SJCRH30 (cell line): Measurements from ENCODE around the gene BEX2. TPM values are rescaled to one million over a fixed set of nuclear protein-coding genes. Genes with fewer than 3 reads are reported as not detected.
"Not testable (repeated sequence)": the region's sequence is repeated elsewhere in the genome, so short reads cannot be mapped to it uniquely, and the experiment has no call there.

ENCODE experiments used
- DNase-seq, 2 experiments: peaks; one replicate each; pipeline ENCODE4 v3.0.0-alpha.2; 2015 to 2020
- H3K27ac ChIP-seq: fragments of 250-450 bp; sonication (Bioruptor Pico); 2 replicates; pipeline ENCODE4 v1.5.1; 2020; ENCODE audit warnings: mild to moderate bottlenecking, moderate library complexity
- H3K27me3 ChIP-seq: fragments of 250-450 bp; sonication (Bioruptor Pico); 2 replicates; pipeline ENCODE4 v1.5.1; 2020; ENCODE audit warnings: mild to moderate bottlenecking, moderate library complexity
- H3K36me3 ChIP-seq: fragments of 250-450 bp; sonication (Bioruptor Pico); 2 replicates; pipeline ENCODE4 v1.5.1; 2020; ENCODE audit warnings: mild to moderate bottlenecking, moderate library complexity
- H3K4me1 ChIP-seq: fragments of 250-450 bp; sonication (Bioruptor Pico); 2 replicates; pipeline ENCODE4 v1.5.1; 2020; ENCODE audit warnings: mild to moderate bottlenecking, moderate library complexity
- H3K4me3 ChIP-seq: fragments of 250-450 bp; sonication (Bioruptor Pico); 2 replicates; pipeline ENCODE4 v1.5.1; 2020; ENCODE audit warnings: mild to moderate bottlenecking, moderate library complexity
- H3K9me3 ChIP-seq: fragments of 250-450 bp; sonication (Bioruptor Pico); replicated peaks from 2 replicates; pipeline ENCODE4 v1.5.1; 2020; ENCODE audit warnings: mild to moderate bottlenecking, moderate library complexity
- total RNA-seq: library from RNA; depleted of rRNA; stranded (reverse); fragments of >200 nt; shearing (Covaris generic); gene quantifications from 2 replicates; pipeline ENCODE4 v1.2.3, GENCODE V29; 2014; rRNA removed

The BEX2 gene
- total RNA-seq = not detected in 2 replicates

DNA sequence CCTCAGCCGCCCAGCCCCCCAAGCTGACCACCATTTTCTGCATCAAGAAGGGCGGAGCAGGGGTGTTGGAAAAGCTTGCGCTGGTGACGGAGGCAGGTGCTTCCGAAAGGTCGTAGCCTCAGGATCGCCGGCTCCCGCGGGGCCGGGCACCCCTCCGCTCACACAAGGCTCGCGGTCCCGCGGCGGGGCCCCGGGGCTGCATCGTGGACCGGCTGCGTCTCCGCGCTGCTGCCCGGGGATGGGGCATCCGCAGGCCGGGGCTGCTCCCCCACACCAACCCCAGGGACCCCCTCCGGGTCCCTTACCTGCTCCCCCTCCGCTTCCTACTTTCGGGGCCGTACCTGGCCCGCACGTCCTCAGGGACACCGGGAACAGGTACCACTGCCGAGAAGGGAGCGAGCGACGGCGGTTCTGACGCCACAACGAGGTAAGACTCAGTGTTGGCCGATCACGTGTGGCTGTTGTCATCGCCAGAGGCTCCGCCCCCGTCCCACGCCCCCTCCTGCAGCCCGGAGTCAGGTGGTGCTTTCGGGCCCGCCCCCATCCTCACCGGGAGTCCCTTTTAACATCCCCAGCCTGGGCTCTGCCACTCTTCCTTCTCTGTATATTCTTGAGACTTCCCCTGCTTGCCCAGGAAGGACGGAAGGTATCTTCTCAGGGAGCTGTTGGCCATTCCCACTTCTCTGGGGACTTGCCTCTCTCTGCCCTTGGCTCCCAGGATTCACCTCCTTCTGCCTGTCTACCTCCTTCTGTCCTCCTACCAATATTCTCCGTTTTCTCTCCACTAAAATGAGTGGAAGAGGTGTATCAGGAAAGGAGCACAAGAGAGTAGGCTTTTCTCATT is at the start of gene BEX2:
BEX2 (minus strand) TSS at position 436 of the 844 bp plus-strand sequence. CDS start 1,014 bp downstream, outside the sequence.
- H3K4me3 ChIP-seq = peak within 1 kb of the TSS; percentile 33
- H3K36me3 ChIP-seq = no peaks in the 10 kb centered on the region
- H3K9me3 ChIP-seq = no peaks in the 10 kb centered on the region
- peak in 1 of 2 experiments; percentile 17 for DNase-seq
- H3K27ac ChIP-seq = peak within 1 kb of the TSS; percentile 52
- no peaks in the 10 kb centered on the region for H3K27me3 ChIP-seq
- peaks cover 9% of the 10 kb centered on the region; the same call in 1 of the 2 replicates for H3K4me1 ChIP-seq

DNA sequence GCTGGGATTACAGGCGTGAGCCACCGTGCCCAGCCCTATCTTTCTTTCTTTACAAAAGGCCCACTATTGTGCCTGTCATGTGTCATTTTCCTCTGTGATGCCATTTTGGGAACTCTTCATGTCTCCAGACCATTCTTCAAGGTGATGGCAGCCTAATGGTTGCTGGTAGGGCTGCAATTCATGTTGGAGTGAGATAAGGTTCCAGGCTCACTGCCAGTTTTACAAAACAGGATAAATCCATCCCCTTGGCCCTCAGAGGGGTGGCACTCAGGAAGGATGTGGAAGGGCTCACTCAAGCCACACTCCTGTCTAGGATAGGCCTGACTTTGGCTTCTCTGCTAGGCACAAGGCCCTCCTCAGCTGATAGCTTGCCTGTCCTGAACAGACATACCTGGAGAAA is 49.3 kb upstream of the BEX2 start:
- Histone ChIP-seq H3K27me3 (no peaks in the 10 kb centered on the region), H3K36me3 (peaks cover 10% of the 10 kb centered on the region), H3K9me3 (no peaks in the 10 kb centered on the region), H3K4me1 (peaks cover 18% of the 10 kb centered on the region), H3K4me3 (no peak overlapping the region), H3K27ac (no peak overlapping the region)
- DNase-seq = no peak

DNA sequence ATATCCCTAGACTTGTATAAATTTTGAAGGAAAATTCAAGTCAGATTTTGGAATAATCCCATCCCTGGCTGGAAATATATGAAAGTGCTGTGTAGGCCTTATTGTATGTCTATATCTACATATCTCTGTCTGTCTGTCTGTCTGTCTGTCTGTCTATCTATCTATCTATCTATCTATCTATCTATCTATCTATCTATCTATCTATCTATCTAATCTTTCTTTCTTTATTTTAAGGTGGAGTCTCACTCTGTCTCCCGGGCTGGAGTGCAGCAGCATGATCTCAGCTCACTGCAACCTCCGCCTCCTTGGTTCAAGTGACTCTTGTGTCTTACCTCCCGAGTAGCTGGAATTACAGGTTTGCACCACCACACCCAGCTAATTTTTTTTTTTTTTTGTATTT is 48.8 kb upstream of the BEX2 start:
- not testable (repeated sequence) for H3K9me3 ChIP-seq, H3K27me3 ChIP-seq, H3K27ac ChIP-seq, DNase-seq, H3K4me3 ChIP-seq, H3K36me3 ChIP-seq
- peaks cover 18% of the 10 kb centered on the region for H3K4me1 ChIP-seq

DNA sequence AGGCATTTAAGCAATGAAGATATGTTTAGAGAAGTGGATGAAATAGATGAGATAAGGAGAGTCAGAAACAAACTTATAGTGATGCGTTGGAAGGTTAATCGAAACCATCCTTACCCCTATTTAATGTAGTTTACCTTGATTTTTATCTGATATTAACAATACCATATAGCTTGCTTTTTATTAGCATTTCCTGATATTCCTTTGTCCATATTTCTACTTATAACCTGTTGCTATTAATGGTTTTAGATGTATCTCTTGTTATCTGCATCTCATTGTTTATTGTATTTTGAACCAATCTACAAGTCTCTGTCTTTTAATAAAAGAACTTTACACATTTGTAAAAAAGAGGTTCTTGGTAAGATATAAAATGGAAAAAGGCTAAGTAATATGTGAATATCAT is 47.1 kb upstream of the BEX2 start:
- Histone ChIP-seq H3K4me1 (peaks cover 18% of the 10 kb centered on the region), H3K36me3 (peaks cover 10% of the 10 kb centered on the region), H3K27me3 (no peaks in the 10 kb centered on the region), H3K27ac (no peak overlapping the region), H3K4me3 (peak overlapping the region; percentile 76), H3K9me3 (no peaks in the 10 kb centered on the region)
- DNase-seq = no peak

DNA sequence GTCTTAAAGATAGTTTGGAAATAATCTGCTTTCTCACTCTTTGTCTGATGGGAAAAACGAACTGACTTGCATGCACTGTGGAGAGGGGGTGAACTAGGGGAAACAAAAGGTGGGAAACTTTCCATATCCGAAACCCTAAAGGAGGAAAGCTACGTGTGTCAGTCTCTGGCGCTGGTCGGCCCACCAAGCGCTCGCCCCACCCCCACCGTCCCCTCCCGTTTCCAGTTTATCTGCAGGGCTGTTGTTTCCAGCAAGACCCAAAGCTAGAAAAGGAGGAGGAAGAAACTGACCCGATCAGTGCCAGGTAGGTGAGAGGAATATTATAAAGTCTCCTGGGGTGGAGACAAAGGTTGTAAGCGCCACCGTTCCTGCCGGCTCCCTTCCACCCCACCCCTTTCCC is 46.1 kb upstream of the BEX2 start:
- H3K4me3 ChIP-seq = peak overlapping the region; percentile 76
- H3K27me3 ChIP-seq = no peaks in the 10 kb centered on the region
- peaks cover 8% of the 10 kb centered on the region for H3K4me1 ChIP-seq
- peak in 1 of 2 experiments; percentile 25 for DNase-seq
- peaks cover 10% of the 10 kb centered on the region for H3K36me3 ChIP-seq
- no peaks in the 10 kb centered on the region for H3K9me3 ChIP-seq
- peak overlapping the region; percentile 93 for H3K27ac ChIP-seq

DNA sequence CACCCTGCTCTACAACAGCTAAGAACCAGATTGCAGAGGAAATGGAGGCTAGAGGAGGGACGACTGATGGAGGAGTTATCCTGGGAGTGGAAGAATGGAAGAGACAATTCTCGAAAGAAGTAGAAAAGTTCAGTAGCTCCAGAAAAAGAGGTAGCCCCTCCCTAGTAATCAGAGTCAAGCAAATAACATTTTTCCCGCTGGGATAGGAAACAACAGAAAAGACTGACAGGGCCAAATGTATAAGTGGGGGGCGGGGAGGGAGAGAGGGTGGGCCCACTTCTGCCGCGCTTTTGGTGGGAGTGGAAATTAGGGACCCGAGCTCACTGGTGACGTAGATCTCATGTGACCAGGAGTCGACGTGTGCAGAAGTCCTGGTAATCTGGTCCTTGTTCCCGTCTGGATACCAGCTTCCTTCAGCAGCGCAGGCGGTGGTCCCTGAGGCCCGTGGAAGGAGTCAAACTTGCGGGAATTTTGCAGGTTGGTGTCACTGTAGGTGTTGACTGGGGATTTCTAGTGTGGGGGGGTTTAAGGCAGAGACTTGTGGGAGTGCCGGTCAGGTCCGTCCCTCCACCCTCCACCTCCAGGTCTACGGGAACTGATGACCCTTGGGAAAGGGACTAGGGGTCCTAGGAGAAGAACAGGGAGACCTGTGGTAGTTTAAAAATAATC is 45.5 kb upstream of the BEX2 start, which contains the start of gene TCEAL9:
TCEAL9 (plus strand) TSS at position 377 of the 669 bp plus-strand sequence. CDS start 1,179 bp downstream, outside the sequence.
- Histone ChIP-seq H3K4me3 (peak within 1 kb of the TSS; percentile 76), H3K4me1 (peaks cover 2% of the 10 kb centered on the region), H3K9me3 (no peaks in the 10 kb centered on the region), H3K36me3 (peaks cover 10% of the 10 kb centered on the region), H3K27me3 (no peaks in the 10 kb centered on the region), H3K27ac (peak within 1 kb of the TSS; percentile 93)
- peak; percentile 87 to 91 for DNase-seq

DNA sequence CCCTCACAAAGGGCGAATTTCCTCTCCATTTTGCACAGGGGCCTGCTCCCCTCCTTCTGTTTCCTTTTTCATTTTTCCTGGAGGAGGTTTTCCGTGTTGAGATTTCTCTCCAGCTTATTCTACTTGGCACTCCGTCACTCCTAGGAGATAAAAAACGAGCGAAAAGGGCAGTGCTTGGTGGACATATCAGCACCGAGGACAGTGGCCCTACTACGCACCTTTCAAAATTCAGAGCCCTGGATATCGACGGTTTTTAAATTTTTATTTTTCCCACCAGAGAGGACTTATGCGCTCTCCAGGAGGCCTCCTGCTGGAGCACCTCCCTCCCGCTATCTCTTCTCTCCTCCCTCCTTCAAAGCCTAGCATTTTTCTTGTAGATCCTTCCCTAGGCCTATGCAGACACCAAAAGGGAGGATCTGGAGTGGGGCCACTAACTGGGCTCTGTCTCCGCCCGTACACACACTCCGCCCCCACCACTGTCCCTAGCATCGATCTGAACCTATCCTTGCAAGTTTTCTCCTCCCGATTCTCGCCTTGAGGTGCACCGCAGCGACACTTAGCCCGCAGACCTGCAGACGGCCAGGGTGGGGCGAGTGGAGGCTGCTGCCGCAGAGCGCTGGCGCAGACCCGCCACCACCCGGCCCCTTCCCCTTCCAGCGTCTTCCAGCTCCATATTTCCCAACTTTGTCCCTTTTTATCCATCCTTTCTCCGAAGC is 37.0 kb upstream of the BEX2 start:
- H3K27ac ChIP-seq = no peak overlapping the region
- H3K9me3 ChIP-seq = no peaks in the 10 kb centered on the region
- DNase-seq = no peak
- no peaks in the 10 kb centered on the region for H3K36me3 ChIP-seq
- H3K4me3 ChIP-seq = no peak overlapping the region
- no peaks in the 10 kb centered on the region for H3K27me3 ChIP-seq
- no peaks in the 10 kb centered on the region for H3K4me1 ChIP-seq

DNA sequence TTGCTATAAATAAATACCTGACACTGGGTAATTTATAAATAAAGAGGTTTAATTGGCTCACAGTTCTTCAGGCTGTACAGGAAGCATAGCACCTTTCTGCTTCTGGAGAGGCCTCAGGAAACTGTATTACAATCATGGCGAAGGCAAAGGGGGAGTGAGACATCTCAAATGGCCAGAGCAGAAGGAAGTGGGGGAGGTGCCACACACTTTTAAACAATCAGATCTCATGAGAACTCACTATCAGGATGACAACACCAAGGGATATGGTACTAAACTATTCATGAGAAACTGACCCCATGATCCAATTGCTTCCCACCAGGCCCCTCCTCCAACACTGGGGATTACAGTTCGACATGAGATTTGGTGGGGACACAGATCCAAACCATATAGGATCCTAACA is 33.8 kb upstream of the BEX2 start:
- Histone ChIP-seq H3K4me1 (no peaks in the 10 kb centered on the region), H3K9me3 (no peaks in the 10 kb centered on the region), H3K4me3 (no peak overlapping the region), H3K27ac (no peak overlapping the region), H3K27me3 (no peaks in the 10 kb centered on the region), H3K36me3 (no peaks in the 10 kb centered on the region)
- no peak for DNase-seq

DNA sequence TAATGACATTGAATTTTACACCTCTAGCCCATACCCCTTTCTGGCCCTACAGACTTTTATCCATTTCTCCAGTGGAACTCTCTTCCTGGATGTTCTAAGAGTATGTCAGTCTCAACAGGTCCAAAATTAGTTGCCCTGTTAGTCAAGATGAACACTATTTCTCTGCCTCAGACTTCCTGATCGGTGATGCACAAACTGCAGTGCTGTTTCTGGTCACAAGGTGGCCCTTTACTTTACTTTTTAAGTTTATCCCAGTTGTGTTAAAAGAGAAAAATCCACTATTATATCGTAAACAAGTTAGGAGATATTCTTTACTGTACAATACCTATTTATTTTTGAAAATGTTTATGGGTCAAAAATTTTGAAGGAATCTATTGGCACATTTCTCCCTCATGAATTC is 32.3 kb upstream of the BEX2 start:
- H3K27ac ChIP-seq = no peak overlapping the region
- H3K36me3 ChIP-seq = no peaks in the 10 kb centered on the region
- peak in 1 of 2 experiments; percentile 47 for DNase-seq
- H3K27me3 ChIP-seq = no peaks in the 10 kb centered on the region
- H3K4me1 ChIP-seq = no peaks in the 10 kb centered on the region
- no peaks in the 10 kb centered on the region for H3K9me3 ChIP-seq
- no peak overlapping the region for H3K4me3 ChIP-seq

DNA sequence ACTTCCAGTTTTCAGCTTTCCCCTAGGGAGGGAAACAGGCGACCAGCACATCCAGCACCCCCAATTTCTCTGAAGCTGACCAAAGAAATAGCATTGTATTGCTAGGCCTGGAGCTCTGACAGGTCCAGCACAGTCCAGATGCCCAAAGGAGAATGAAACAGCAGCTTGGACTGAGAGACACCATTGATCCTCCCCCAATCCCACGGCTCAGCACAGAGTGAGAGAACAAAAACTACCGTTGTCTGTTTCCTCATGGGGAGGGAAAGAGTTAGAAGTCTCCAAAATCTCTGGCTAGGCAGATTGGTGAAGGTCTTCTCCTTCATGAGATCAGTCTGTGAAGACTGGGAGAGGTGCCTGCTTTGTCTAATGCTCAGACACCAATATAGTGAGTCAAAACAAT is 27.9 kb upstream of the BEX2 start:
- Histone ChIP-seq H3K27ac (no peak overlapping the region), H3K9me3 (no peaks in the 10 kb centered on the region), H3K36me3 (no peaks in the 10 kb centered on the region), H3K4me1 (no peaks in the 10 kb centered on the region), H3K4me3 (no peak overlapping the region), H3K27me3 (no peaks in the 10 kb centered on the region)
- no peak for DNase-seq

DNA sequence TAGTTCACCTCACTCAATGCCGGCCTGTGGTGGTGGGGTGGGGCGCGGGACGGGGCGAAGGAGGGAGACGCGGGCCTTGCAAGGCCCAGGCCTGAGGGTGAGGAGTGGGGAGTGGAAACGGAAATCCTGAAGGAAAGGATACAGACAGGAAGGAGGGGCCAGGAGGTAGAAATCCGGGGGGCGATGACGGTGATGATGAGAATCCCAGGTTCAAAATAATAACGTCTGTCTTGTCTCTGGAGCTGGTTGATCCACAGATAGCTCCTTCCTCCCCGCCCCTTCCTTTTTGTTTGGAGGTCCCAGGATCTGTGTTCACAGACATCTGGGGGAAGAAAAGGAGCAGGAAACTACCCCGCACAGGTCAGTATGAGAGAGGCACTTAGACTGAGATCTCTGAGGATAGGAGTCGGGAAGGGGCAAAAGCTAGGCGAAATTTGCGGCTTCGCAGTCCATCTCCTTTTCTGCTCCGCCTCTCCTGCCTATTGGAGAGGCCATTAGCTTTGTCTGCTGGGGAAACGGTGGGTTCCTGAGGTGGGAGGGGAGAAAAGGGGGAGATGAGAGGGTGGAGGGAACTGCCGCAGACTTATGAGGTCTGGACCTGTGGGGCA is 20.0 kb upstream of the BEX2 start:
- peak overlapping the region; percentile 41; the same call in 1 of the 2 replicates for H3K27ac ChIP-seq
- H3K9me3 ChIP-seq = no peaks in the 10 kb centered on the region
- DNase-seq = no peak
- no peaks in the 10 kb centered on the region for H3K36me3 ChIP-seq
- peak overlapping the region; percentile 60 for H3K4me3 ChIP-seq
- no peaks in the 10 kb centered on the region for H3K27me3 ChIP-seq
- H3K4me1 ChIP-seq = peaks cover 8% of the 10 kb centered on the region

DNA sequence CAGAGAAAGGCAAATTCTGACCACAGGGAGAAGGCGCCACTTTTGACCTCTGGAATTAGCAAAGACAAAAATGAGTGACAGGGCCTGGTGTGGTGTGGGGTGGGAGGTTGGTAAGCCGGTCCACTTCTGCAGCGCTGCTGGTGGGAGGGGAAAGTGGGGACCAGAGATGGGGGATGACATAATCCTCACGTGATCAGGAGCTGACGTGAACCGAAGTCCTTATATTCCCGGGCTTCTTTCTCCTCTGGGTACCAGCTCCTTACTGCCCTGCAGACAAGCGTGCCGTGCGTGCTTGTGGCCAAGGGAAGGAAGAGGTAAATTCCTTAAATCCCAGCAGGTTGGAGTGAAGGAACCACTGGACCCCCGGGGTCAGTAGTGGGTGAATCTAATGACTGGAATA is 19.2 kb upstream of the BEX2 start, which contains the start of gene TCEAL7:
TCEAL7 (plus strand) TSS at position 249 of the 400 bp plus-strand sequence. CDS start 1,165 bp downstream, outside the sequence.
- H3K27ac ChIP-seq = peak within 1 kb of the TSS; percentile 41
- no peaks in the 10 kb centered on the region for H3K9me3 ChIP-seq
- peak within 1 kb of the TSS; percentile 60 for H3K4me3 ChIP-seq
- H3K4me1 ChIP-seq = peaks cover 8% of the 10 kb centered on the region
- peak; percentile 90 to 92 for DNase-seq
- H3K27me3 ChIP-seq = no peaks in the 10 kb centered on the region
- H3K36me3 ChIP-seq = no peaks in the 10 kb centered on the region

DNA sequence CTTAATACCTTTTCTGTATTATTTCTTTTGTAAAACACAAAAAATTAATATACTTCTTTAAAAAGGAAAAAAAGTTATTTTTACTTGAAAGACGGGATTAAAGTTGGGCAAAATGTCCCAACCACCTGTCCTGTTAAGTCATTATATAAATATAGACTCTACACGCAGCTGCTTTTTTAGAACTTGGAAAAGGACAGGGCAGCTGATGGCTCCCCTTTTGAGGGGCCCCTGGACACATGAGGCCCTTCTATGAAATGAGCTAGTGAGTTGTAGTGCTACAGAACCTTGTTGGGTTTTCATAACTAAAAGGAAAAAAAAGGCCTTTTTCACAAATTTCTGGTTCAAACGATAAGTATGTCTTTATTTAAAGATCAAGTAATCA is 600 bp upstream of the BEX2 start:
- H3K36me3 ChIP-seq = no peaks in the 10 kb centered on the region
- peaks cover 9% of the 10 kb centered on the region; the same call in 1 of the 2 replicates for H3K4me1 ChIP-seq
- H3K27ac ChIP-seq = peak overlapping the region; percentile 52
- H3K27me3 ChIP-seq = no peaks in the 10 kb centered on the region
- H3K9me3 ChIP-seq = no peaks in the 10 kb centered on the region
- peak overlapping the region; percentile 33 for H3K4me3 ChIP-seq
- peak; percentile 43 to 61 for DNase-seq

DNA sequence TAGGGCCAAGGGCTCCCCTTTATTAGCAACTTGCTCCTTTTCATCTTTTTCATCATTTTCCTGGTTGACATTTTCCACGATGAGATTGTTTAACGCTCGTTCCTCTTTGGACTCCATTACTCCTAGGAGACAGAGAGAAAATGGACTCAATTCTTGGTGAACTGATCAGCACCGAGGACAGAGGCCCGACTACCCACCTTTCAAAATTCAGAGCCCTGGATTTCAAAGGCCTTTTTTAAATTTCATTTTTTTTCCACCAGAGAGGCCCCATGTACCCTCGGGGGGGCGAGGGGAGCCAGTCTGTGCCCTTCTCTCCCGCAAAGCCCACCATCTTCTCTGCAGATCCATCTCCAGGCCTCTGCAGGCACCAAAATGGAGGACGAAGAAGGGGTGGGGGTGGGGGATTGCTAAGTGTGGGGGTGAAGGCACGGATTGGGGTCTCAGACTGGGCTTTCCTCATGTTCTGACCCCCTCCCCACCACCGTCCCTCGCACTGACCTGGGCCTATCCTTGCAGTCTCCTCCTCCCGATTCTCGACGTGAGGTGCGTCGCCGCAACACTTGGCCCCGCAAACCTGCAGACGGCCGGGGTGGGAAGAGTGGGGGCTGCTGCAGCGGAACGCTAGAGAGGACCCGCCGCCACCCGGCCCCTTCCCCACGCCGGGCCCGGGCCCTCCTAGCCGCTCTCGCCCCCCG is 783 bp downstream of the BEX2 start:
- Histone ChIP-seq H3K4me1 (peaks cover 9% of the 10 kb centered on the region; the same call in 1 of the 2 replicates), H3K4me3 (no peak overlapping the region), H3K27me3 (no peaks in the 10 kb centered on the region), H3K27ac (no peak overlapping the region), H3K9me3 (no peaks in the 10 kb centered on the region), H3K36me3 (no peaks in the 10 kb centered on the region)
- DNase-seq = no peak
